Fibroblast of skin of left quadriceps (primary cell): ENCODE results near the gene NPAS3.

ENCODE experiments used
- DNase-seq, 2 experiments: peaks; one replicate each; pipeline ENCODE4 v3.0.0-alpha.2; 2013; ENCODE audit warnings: low read depth in 2 of 2

Gene NPAS3

DNA sequence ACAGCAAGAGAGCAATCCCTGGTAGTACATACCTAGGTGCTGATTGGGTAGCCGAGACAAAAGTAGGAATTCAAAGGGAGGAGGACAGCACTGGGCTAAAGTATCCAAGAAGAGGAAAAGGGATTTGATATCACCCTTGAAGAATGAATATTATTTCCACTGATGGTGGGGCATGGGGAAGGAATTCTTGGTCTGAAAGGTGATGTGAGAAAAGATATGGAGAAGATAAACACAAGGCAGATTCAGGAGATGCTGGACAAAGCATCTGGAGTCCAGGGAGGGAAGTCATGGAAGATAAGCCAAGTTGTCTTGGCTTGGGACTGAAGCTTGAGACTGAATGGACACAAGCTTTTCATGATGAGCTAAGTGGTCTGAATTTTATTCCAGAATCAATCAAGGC, 818.2 kb downstream of the NPAS3 start:
- no peak for DNase-seq

DNA sequence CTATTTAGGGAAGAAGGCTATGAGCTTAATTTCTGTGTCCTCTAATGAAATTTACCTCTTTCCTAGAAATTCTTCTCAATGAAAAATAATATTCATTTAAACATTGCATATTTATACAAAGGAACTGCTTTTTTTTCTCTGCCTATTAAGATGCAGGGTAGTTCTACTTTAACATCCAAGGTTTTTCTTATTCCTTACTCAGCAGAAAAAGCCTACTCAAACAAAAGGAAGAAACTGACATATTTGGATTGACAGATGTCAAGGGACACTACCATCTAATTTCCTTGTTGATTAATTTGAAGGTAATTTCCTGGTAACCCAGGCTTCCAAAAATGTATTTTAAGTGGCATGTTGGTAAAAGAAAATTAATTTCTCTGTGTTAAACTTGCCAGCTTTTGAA, 819.9 kb downstream of the NPAS3 start:
- no peak for DNase-seq

DNA sequence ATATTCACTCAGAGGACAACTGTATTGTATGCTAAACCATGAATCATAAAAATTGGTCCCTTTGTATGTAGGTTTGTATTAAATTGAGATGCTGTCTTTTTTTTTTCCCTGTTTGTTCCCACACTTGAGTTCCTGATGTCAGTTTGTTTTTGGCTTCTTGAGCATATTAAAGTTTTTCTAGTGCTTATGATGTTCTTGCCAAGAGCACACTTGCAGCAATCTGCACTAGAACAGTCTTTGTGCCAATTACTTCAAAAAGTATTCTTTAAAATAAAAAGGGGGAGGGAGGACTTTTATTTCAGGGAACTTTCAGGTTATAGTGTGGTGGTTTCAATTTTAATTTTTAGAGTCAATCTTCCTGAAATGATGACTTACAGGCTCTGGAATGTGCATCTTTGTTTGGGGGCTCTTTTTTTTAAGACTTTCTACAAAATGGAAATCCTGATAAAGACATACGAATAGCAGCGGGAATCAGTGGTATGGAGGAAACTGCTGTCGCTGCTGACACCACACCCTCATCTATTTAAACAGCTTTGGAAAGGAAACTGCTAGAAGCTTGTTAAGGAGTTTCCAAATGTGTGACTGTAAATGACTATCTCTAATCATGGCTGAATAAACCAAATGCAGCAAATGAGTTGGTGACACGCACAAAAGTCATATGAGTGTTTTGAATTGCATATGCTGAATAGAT, 823.6 kb downstream of the NPAS3 start:
- no peak for DNase-seq

DNA sequence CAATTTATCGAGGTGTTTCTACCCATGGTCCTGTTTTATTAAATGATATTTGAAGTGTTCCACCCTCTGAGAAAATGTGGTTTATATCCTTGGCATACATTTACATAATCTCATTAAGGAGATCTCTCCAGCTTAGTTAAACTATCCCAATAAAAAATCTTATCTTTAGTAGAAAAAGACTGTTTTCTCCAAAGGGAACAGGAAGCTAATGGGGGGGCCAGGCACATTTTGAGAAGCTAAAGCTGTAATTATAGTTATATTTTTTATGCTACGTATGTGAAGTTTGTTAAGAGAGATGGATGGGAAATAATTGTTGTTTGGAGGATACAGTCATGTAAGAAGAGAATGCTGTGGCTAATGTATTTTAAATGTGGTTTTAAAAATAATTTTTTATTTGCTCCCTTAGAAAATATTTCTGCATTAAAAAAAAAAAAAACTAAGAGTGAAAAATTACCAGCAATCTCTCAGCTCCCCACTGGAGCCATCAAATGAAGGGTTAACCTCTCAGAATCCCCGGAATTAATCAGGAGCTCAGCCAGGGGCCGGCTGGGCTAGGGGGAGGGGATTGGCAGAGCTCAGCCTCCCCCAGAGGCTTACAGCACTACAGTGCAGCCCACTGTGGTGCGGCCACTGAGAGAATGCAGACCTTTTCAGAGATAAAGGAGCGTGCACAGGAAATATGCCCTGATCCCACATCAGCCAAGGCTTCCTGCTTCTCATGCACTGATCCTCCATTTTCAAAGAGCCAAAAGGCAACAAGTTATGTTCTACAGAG, 826.4 kb downstream of the NPAS3 start:
- DNase-seq: peak in 1 of 2 experiments; percentile 13

DNA sequence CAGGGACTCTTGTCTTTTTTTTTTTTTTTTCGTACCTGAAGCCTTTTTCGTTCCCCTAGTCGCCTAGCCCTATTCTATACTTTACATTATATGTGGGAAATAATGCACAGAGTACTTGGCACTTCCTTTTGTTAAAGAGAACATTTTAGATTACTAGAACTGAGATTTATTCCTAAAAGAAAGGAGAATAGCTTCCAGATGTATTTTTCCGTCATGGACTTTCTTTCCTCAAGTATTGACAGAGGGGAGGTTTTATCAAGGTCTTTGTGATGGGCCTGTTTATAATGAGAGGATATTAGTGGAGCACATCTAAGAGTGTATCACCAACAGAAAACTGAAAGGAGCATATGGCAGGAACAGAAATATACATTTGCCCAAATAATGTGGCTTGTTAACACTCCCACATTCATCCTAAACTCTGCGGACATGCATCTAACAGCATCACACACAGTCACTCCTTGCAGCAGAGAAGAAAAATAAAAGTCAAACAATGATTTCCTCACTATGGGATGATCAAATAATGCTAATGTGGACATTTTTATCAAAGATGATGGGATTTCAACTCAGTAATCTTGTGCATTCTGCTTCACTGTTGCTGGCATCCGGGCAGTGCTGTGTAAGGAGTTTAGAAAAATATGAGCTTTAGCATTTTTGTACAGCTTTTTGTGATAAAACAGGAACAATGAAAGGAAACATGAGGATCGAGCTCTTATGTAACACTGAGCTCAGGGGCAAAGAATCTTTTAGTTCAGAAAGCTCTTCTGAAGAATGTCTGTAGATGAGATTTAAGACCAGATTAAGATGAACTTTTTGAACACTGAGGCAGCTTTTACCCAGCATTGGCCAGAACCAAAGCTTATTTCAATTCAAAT, 829.1 kb downstream of the NPAS3 start:
- DNase-seq: peak; percentile 27 to 32

DNA sequence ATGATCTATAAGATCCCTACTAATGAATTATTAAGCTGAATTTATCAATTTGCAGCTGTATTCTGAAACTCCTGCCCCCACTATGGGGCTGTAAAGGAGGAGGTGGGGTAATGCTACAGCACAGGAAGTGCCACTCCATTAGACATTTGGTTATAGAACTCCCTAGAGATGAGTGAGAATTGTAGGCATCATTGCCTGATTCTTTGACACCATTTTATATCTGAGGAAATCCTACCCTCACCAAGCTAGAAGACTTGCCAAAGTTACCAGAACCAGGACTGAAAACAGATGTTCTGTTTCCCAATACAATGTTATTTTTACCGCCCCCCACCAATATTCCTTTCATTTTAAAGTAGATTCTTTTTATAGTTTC, 829.8 kb downstream of the NPAS3 start:
- DNase-seq: peak; percentile 30 to 37

DNA sequence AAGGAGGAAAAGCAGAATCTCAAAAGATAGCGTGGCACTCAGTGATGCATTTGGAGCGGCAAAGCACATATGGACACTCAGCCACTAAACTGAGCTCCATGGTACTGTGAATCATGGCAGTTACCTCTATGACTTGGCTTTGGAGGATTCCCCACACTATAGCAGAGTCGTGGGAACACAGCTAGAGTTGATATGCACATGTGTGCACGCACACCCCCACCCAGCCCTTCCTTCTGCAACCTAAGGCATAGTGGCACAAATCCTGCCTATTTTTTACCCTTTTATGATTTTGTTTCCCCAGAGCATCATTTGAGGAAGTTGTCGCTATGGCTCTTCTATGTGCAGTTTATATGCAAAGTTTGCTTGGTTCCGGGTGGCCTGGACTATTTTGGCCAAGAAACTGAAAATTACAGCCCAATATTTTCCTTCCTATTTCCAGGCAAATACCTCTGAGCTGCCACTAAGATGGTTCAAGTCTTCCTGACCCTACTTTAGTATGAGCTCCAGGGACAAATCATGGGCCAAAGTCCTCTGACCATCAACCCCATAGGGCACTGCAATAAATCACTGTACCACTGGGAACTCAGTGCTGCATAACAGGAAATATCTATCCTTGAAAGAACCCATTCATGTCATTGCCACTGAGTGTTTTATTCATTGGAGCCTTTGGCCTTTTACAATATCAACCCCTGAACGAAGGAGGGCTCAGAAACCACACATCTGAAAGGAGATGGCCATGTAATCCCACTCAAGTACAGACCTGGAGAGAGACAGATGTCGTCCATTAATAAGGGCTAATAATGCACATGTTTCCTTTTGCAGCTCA, 834.7 kb downstream of the NPAS3 start:
- no peak for DNase-seq

DNA sequence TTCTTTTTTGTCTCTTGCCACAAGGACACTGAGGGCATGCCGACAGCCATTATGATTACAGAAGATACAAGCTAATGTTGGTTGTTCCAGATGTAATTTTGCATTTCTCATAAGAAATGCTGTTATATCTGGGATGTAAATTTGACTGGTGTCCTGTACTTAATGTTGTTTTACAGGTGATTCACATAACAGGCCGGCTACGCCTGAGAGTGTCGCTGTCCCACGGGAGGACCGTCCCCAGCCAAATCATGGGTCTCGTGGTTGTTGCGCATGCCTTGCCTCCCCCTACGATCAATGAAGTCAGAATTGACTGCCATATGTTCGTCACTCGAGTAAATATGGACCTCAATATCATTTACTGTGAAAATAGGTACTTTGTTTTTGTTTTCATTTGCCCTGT, 835.5 kb downstream of the NPAS3 start:
- DNase-seq: no peak

DNA sequence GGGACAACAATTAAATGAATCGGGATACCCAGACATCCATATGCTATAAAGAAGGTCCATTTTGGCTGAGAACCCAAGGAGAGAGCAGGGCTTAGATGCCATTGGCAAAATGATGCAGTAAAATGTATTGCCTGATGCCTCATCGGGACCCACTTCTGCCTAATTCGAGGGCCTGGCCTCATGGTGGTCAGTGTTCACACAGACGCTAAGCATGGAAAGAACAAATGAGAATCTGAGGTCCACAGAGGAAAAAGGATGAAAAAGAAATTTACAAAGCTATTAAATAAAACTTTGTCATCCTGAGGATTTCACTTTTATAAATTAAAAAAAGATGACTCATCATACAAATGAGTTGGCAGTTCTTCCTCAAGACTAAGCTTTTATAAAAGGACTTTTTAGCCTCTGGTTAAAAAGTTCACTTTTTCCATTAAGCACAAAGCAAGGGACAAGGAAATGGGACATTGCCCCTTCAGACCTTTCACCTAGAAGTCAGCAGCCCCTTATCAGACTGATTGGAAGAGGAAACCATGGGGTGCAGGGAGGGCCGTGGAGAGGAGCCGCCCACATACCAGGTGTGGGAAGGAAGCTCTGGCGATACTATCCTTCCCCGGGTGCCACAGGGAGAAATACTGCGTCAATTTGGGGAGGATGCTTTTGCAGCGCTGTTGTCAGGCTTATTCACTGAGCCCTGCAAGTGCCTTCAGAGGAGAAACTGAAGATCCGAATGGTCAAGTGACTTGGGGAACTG, 836.2 kb downstream of the NPAS3 start:
- no peak for DNase-seq

DNA sequence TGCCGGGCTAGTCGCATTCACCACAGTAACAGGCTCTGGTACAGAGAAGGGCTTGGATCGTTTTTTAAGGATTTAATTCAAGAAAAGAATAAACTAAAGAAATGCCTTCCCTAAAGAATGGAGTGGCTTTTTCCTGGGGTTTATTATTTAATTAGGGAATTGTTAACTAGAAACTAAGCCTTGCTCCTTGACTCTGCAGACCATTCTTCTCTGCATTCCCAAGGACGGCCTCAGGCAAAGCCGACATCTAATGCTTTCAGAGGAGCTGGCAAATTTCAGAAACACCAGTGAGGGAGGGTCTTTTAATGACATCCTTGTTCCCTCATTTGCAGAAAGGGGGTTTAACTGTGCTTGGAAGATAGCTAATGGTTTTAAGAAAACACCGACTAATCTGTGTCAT, 838.2 kb downstream of the NPAS3 start:
- DNase-seq: no peak

DNA sequence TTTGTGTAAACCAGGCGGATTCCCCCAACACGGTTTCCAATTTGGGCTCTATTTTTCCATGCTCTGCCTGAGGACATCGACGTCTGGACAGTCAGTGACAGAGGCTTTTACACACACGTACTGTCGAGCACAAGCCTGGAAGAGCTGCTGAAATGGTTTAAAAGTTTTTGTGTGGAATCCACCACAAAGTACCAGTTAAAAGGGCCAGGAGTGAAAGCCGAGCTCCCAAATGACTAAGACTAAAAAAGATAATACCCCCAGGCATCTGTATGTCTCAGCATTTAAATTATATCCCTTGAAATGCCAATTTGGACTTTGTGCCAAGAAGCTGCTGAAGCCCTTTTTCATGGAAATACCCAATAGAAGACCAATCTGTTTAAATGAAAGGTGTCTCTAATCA, 839.0 kb downstream of the NPAS3 start:
- DNase-seq: no peak

DNA sequence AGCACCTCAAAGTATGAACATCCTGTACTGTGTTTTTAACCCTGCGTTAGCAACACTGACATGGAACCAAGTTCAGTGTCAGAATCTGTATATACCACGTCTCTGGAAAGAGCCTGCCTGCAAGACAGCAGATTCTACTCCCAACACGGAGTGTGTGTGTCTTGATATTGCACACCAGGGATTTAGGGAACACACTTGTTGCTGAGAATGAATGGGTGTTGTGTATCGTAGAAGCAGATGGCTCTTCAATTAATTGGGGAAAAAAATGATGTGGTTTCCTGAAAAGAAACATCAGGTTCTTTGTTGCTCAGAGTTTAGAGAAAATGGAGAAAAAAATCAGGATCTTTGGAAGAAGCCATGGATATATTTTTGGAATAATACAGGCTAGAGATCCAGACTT, 841.4 kb downstream of the NPAS3 start:
- DNase-seq: no peak

DNA sequence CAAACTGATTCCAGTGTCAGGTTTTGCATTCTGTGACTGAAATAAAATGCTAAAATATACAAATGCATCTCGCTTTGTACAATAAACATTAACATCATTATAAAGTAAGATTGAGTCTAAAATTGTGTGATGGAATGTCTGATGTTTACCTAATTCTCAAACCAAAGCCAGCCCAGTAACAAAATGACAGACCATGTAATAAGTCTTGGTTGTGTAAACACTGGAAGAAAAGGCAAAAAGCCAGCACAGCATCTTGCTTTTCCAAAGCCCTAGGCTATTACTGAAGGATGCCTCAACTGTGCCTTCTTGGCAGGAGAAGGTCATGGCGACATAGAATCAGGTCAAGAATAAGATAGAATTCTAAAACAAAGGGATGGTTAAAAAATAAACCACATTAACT, 842.6 kb downstream of the NPAS3 start:
- DNase-seq: no peak

DNA sequence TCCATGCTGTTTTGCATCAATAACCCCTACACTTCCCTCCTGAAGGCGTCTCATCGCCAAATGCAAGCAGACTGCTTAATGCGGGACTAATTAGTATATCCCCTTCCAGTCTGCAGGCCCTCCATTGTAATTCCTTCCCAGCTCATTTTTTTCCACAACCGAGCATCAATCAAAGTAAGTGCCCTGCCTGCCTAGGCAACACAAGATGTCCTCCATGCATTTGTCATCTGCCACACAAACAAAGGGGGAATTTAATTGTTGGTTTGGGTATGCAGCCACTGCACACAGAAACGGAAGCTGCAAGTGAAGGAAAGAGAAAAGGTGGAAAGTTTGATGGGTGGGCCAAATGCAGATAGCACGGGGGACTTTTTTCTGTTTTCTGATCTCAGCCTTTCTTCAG, 844.2 kb downstream of the NPAS3 start:
- no peak for DNase-seq

DNA sequence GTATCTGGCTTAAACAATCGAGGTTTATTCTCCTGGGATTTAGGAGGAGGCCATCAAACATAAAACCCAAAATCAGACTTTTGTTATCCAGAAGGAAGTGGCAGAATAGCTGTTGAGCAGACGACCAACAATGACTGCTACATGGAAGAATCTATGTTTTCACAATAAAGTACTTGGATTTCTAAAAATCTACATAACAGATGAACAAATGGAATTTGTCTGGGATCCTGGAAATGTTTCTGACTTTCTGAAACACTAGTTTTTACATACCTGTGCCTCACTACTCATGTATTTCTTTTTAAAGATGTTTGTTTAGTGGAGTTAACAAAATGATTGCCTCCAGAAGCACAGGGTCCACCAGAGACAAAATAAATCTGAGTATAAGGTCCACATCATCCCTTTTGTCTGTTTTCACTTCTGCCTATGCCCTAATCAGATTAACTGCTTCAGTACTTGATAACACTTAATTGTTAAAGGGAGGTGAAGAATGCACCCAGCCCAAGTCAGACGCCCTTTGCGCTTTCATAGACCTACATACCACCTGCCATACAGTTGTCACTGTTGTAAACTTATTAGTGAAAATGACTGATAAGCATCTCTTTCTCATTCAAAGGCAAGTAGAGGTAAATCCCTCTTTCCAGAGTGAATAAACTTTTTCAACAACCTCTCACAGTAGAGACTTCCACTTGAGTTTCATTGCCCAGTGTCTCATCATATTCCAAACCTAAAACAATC, 847.6 kb downstream of the NPAS3 start:
- DNase-seq: no peak

DNA sequence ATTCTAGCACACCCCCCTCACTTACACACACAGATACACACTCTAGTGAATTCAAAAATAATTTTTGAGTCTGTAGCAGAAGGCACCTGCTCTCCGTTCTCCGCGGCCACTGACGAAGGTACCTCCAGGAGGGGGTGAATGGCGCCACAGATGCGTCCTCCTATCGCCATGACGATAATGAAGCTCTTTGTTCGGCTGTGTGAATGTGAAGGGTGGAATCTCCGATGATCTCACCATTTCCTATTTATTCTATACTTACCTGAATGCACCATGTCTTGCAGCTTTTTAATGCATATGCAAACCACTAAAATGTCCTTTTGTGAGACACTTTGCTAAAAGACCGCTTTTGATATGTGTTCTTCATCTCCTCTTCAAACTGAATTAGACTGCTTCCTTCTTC, 849.5 kb downstream of the NPAS3 start:
- DNase-seq: no peak

DNA sequence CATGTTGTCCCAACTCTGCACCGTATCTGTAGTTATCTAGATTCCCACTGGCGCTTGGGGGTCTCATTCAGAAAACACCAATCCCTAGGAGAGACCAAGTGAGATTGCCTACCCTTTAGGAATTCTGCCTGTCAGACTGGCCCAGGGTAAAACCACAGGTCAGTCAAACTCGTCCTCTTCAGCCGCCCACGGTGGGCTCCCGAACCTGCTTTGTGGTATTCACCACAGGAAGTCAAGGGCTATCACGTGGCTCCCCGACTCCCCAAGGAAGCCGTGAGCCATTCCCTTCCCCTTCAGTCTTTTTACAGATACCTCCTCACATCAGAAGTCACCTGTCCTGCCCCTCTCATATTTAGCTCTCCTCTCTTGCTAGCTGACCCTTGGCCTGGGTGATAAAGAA, 852.3 kb downstream of the NPAS3 start:
- DNase-seq: no peak

DNA sequence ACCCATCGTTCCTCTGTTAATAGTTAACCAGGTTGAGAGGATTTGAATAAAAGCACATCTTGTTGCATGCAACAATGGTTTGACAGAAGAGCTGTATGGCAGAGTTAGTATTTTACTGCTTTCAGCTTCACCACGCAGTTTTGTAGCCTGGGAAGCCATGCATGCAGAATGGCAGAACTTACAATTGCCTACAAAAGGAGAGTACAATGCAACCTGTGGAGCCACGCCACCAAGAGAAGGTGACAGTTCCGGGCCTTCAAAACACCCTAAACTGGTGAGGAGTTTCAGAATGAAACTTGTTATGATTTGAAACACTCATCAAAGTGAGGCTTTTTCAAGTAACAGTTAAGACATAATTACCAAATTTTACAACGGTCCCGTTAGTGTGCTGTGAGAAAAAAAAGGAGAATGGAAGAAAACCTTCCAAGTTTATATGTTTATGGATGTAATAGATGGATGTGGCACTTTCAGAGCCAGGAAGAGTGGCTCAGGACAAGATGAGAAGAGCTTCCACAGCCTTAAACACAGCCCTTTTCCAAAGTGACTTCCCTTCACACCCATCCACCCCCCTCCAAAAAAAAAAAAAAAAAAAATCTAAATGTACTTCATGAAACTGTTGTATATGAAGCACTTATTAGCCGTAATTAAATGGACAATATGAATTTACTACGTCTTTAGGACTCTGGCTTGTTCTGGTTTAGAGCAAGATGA, 853.5 kb downstream of the NPAS3 start:
- DNase-seq: no peak

DNA sequence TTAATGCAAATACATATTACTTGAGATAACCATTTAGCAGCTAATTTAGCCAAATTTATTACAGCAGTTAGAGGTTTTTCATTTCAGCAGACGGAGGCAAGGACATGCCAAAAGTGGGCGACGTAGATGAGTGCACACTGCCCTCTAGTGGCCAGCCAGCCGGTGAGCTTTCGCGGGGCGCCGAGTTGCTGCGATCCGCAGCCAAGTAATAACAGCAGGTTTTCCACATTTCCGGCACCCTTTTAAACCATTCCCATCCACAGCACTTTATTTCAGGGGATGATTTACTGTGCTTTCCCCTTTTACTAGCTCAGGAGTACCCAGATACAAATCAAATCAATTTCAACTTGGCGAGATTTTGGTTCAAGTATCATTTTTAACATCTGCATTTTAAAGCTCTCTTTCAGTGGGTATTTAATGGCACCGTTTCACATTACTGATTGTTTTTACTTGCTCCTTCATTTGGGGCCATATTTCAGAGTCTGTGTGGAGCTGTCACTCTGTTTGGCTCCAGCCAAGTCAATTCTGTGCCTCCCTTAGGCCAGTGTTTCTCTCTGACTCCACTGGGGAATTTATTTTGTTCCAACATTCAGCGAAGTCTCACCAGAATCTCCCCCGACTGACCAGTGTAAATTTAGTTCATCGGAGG, 854.2 kb downstream of the NPAS3 start:
- peak; percentile 69 to 70 for DNase-seq
